RWPE1 (cell line): ENCODE data around the gene AP3D1.

Experiments
- CTCF ChIA-PET: fragments of 350-600 bp; sonication (Branson Sonifier 250); formaldehyde crosslinking; extraction: SDS; loops from one replicate; lab custom pipeline; 2021; lab: Yijun Ruan, JAX
- POLR2A ChIA-PET: fragments of 400-600 bp; formaldehyde crosslinking; extraction: SDS; loops from one replicate; lab custom pipeline; 2020; ENCODE audit warnings: antibody characterized with exemption; ENCODE audit not compliant: low non-redundant PET; lab: Yijun Ruan, JAX
- DNase-seq: peaks from one replicate; pipeline ENCODE4 v3.0.0; 2012; ENCODE audit warnings: low spot score
- H3K27ac ChIP-seq: fragments of 450-650 bp; 2 replicates; pipeline ENCODE4 v1.5.1; 2017
- TF ChIP-seq, protein P1 (sequence below): fragments of 450-650 bp; conservative IDR thresholded peaks from 2 replicates; pipeline ENCODE4 v1.5.1; 2017; ENCODE audit warnings: low read depth, mild to moderate bottlenecking

The AP3D1 gene

GRCh38 chr19:2175742-2176141 is 24.4 kb upstream of the AP3D1 start:
- peak overlapping the region; percentile 81 for H3K27ac ChIP-seq
- TF ChIP-seq, protein P1, sequence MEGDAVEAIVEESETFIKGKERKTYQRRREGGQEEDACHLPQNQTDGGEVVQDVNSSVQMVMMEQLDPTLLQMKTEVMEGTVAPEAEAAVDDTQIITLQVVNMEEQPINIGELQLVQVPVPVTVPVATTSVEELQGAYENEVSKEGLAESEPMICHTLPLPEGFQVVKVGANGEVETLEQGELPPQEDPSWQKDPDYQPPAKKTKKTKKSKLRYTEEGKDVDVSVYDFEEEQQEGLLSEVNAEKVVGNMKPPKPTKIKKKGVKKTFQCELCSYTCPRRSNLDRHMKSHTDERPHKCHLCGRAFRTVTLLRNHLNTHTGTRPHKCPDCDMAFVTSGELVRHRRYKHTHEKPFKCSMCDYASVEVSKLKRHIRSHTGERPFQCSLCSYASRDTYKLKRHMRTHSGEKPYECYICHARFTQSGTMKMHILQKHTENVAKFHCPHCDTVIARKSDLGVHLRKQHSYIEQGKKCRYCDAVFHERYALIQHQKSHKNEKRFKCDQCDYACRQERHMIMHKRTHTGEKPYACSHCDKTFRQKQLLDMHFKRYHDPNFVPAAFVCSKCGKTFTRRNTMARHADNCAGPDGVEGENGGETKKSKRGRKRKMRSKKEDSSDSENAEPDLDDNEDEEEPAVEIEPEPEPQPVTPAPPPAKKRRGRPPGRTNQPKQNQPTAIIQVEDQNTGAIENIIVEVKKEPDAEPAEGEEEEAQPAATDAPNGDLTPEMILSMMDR, result no peak
- no peak for DNase-seq
- ChIA-PET POLR2A (no interaction called here), CTCF (no interaction called here)

DNA sequence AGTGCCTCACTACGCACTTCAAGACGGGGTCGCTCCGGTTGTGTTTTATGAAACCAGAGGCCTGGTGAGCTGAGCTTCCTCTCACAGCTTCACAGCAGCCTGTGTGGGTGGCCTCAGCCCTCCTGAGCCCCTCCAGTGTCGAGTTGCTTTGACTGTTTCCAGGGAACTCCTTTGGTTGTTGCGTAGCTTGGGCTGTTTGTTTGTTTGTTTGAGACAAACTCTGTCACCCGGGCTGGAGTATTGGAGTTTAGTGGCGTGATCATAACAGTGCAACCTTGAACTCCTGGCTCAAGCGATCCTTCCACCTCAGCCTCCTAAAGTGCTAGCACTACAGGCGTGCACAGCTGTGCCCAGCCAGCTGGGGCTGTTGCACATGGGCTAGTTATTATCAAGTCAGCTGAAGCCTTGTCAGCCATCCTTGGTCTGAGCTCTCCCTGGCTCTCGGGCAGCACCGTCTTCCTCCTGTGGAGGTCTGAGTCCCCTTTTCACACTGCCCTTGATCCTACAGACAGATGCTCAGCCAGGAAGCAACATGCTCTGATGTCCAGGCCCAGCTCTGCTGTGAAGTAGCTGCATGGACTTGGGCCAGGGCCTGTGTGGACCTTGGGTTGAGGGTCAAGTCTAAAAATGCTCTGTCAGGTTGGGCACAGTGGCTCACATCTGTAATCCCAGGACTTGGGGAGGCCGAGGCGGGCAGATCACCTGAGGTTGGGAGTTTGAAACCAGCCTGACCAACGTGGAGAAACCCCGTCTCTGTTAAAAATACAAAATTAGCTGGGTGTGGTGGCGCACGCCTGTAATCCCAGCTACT is 22.6 kb upstream of the AP3D1 start:
- CTCF ChIA-PET, result interaction anchor here (0.6 kb wide), 1 partner anchor 443 kb away, joined by 4 read pairs; no protein-coding TSS in a partner anchor
- TF ChIP-seq, protein P1, result no peak
- DNase-seq, result no peak
- POLR2A ChIA-PET, result interaction anchor here (0.5 kb wide), 1 partner anchor 129 kb away, joined by 3 read pairs; no protein-coding TSS in a partner anchor
- H3K27ac ChIP-seq, result peak overlapping the region; percentile 40

GRCh38 chr19:2173388-2173766 is 22.0 kb upstream of the AP3D1 start:
- peak overlapping the region; percentile 40 for H3K27ac ChIP-seq
- POLR2A ChIA-PET, result no interaction called here
- DNase-seq, result no peak
- CTCF ChIA-PET, result interaction anchor here (0.6 kb wide), 1 partner anchor 443 kb away, joined by 4 read pairs; no protein-coding TSS in a partner anchor
- TF ChIP-seq, protein P1, result no peak

GRCh38 chr19:2171349-2172145 is 20.2 kb upstream of the AP3D1 start:
- no peak for DNase-seq
- TF ChIP-seq, protein P1, result no peak
- POLR2A ChIA-PET, result interaction anchor here (1.2 kb wide), 1 partner anchor 9 kb away, joined by 4 read pairs; no protein-coding TSS in a partner anchor
- H3K27ac ChIP-seq, result peak overlapping the region; percentile 94
- CTCF ChIA-PET, result interaction anchor here (0.6 to 1.3 kb wide), 3 partner anchors 16 to 261 kb away, joined by 3 to 9 read pairs (median 4); no protein-coding TSS in a partner anchor

DNA sequence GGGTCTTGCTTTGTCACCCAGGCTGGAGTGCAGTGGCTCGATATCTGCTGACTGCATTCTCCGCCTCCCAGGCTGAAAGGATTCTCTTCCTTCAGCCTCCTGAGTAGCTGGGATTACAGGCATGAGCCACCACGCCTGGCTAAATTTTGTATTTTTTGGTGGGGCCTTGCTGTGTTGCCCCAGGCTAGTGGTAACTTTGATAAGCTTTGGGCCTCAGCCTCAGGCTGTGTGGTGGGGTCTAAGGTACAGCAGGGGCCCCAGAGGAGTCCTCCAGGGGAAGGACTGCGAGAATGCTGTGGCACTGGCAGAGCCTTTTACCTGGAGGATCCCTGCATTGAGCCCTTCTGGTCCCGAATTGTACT is 19.6 kb upstream of the AP3D1 start:
- POLR2A ChIA-PET, result no interaction called here
- CTCF ChIA-PET, result interaction anchor here (1.3 kb wide), 1 partner anchor 15 kb away, joined by 4 read pairs; no protein-coding TSS in a partner anchor
- TF ChIP-seq, protein P1, result no peak

DNA sequence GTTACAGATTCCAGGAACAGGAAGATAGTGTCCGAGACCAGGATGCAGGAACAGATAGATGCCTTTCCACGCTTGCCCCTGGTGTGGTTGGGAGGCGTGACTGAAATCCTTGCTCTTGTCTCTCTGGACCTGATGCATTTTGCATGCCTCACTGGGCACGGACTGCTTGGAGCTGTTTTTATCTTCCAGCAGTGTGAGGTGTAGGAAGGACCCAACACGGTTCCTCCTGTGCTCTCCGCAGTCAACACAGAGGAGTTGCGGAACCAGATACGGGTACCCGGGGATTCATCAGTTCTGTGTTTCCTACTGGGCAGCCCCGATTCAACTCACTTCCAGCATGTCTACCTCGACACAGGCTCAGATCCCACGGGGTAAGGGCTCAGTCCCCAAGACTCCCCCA is 18.9 kb upstream of the AP3D1 start:
- no peak for DNase-seq
- POLR2A ChIA-PET, result no interaction called here
- H3K27ac ChIP-seq, result peak overlapping the region; percentile 94
- CTCF ChIA-PET, result no interaction called here
- TF ChIP-seq, protein P1, result no peak

More for the DNA sequence above, 19.6 kb upstream of the AP3D1 start:
- peak overlapping the region; percentile 94 for H3K27ac ChIP-seq
- no peak for DNase-seq
